OCI-M2 (cell line): Measurements from ENCODE around the gene TTC3.

Experiments
- DNase-seq: peaks from one replicate; lab custom pipeline; 2025; ENCODE audit not compliant: unreplicated experiment; lab: John Stamatoyannopoulos, UW

Gene TTC3

GRCh38 chr21:37245151-37245550 lies 172.1 kb downstream of the TTC3 start:
- DNase-seq: no peak

- DNase-seq: no peak
Observed at GRCh38 chr21:37248298-37248697, 175.2 kb downstream of the TTC3 start.

- no peak for DNase-seq
Observed at GRCh38 chr21:37249112-37249904, 176.3 kb downstream of the TTC3 start.

GRCh38 chr21:37251294-37251634 lies 178.2 kb downstream of the TTC3 start:
- DNase-seq: peak; percentile 67
